ENCODE data around the gene TRIM9. TPM values are rescaled to one million over a fixed set of nuclear protein-coding genes. Genes with fewer than 3 reads are reported as not detected.

The TRIM9 gene
- total RNA-seq, 1 donor, result 1.1 TPM

DNA sequence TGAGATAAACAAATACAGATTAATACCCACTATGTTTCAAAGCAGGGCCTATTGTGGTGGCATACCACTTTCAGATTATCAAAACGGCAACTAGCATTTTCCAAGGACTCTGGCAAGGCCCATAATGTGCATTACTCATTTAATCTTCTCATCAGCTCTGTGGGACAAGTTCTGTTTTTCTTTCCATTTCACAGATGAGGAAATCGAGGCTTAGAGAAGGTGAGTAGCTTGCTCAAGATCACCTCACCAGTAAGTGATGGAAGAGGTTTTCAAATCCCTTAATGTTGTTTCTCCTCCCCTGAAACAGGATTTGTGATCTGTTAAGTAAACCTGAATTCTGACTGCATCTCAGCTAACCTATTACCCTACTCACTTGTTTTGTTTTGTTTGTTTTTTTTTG is 146.7 kb downstream of the TRIM9 start:
- Histone ChIP-seq H3K4me1 (ENCODE audit: insufficient read depth, low read length) (peaks cover 10% of the 10 kb centered on the region), H3K4me3 (ENCODE audit: insufficient read depth, low read length) (no peak overlapping the region)
- TF ChIP-seq CTCF (IDR thresholded peaks at IDR 0.05; ENCODE audit: extremely low read depth, low read depth, low read length), result no peak

DNA sequence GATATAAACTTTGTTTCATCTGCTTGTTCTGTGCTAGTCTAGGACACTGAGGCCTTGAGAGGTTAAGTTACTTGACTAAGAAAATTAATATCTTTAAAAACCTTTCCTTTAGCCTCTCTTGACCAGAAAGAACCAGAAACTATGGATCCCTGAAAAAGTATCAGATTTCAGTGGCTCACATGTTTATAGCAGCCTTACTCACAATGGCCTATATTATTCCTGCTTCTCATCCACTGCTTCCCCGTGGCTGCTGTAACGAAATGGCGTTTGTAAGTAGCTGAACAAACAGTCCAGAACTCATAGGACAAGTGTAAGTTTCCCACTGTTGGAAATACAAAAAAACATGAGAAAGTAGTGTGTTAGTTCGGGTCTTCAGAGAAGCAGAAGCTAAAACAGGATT is 147.5 kb downstream of the TRIM9 start:
- peak; percentile 69 for DNase-seq (ENCODE audit: insufficient read length, low spot score, missing footprints)
- H3K9me3 ChIP-seq (ENCODE audit: low read depth, low read length), result no peaks in the 10 kb centered on the region
- no peaks in the 10 kb centered on the region for H3K27me3 ChIP-seq (ENCODE audit: insufficient read depth, low read length)
- peaks cover 12% of the 10 kb centered on the region for H3K4me1 ChIP-seq (ENCODE audit: insufficient read depth, low read length)
- H3K4me2 ChIP-seq (ENCODE audit: insufficient read depth, low read length), result no peak overlapping the region
- H3K4me3 ChIP-seq (ENCODE audit: insufficient read depth, low read length), result no peak overlapping the region
- peak overlapping the region; percentile 73 for H2AFZ ChIP-seq (ENCODE audit: low read length)
- peaks cover 2% of the 10 kb centered on the region for H3K36me3 ChIP-seq (ENCODE audit: insufficient read depth, low read length)
- TF ChIP-seq CTCF (IDR thresholded peaks at IDR 0.05; ENCODE audit: extremely low read depth, low read depth, low read length), result no peak
- H3K27ac ChIP-seq (ENCODE audit: low read depth, low read length), result peak overlapping the region; percentile 31
- H4K20me1 ChIP-seq (ENCODE audit: insufficient read depth, low read length), result no peaks in the 10 kb centered on the region
- H3K79me2 ChIP-seq (ENCODE audit: insufficient read depth, low read length), result peaks cover 2% of the 10 kb centered on the region

More for the DNA sequence above, 146.7 kb downstream of the TRIM9 start:
- Histone ChIP-seq H3K4me2 (ENCODE audit: insufficient read depth, low read length) (no peak overlapping the region), H2AFZ (ENCODE audit: low read length) (no peak overlapping the region), H3K36me3 (ENCODE audit: insufficient read depth, low read length) (no peaks in the 10 kb centered on the region), H3K27me3 (ENCODE audit: insufficient read depth, low read length) (no peaks in the 10 kb centered on the region), H3K79me2 (ENCODE audit: insufficient read depth, low read length) (no peaks in the 10 kb centered on the region), H4K20me1 (ENCODE audit: insufficient read depth, low read length) (no peaks in the 10 kb centered on the region), H3K9me3 (ENCODE audit: low read depth, low read length) (no peaks in the 10 kb centered on the region), H3K27ac (ENCODE audit: low read depth, low read length) (no peak overlapping the region)
- DNase-seq (ENCODE audit: insufficient read length, low spot score, missing footprints), result no peak

DNA sequence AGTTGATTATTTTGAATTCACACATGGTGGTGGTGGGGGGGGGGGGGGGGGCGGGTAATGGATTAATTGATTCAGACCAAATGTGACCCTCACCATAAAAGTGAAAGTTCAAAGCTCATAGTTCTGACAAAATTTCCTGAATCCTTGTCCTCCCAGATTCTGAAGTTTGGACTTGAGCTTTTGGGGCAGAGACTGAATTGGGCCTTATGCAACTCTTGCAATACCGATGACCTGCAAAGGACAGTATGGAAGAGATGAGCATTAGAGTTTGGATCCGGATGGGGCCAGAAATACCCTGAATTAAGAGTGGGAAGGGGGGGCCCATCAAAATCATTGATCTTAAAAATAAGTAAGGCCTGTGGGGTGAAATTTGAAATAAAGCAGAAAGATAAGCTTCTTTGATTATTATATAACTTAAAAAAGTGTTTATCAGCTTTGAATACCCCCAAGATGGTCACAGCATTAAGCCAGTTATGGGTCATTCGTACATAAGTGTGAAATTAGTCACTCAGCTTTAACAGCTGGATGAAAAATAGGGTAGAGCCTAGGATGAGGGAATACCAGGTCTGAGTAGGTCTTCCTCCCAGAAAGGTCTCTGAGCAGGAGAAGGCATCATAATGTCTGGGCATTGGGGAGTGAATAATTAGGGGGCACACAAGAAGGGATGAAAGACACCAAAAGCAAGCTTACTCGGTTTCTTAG is 148.5 kb downstream of the TRIM9 start:
- peaks cover 2% of the 10 kb centered on the region for H3K79me2 ChIP-seq (ENCODE audit: insufficient read depth, low read length)
- no peak overlapping the region for H3K4me2 ChIP-seq (ENCODE audit: insufficient read depth, low read length)
- no peak overlapping the region for H3K27ac ChIP-seq (ENCODE audit: low read depth, low read length)
- H3K4me1 ChIP-seq (ENCODE audit: insufficient read depth, low read length), result peaks cover 17% of the 10 kb centered on the region
- no peaks in the 10 kb centered on the region for H3K9me3 ChIP-seq (ENCODE audit: low read depth, low read length)
- H4K20me1 ChIP-seq (ENCODE audit: insufficient read depth, low read length), result no peaks in the 10 kb centered on the region
- no peak overlapping the region for H3K4me3 ChIP-seq (ENCODE audit: insufficient read depth, low read length)
- peaks cover 10% of the 10 kb centered on the region for H3K36me3 ChIP-seq (ENCODE audit: insufficient read depth, low read length)
- DNase-seq (ENCODE audit: insufficient read length, low spot score, missing footprints), result no peak
- no peak overlapping the region for H2AFZ ChIP-seq (ENCODE audit: low read length)
- no peak for TF ChIP-seq CTCF (IDR thresholded peaks at IDR 0.05; ENCODE audit: extremely low read depth, low read depth, low read length)
- H3K27me3 ChIP-seq (ENCODE audit: insufficient read depth, low read length), result no peaks in the 10 kb centered on the region

DNA sequence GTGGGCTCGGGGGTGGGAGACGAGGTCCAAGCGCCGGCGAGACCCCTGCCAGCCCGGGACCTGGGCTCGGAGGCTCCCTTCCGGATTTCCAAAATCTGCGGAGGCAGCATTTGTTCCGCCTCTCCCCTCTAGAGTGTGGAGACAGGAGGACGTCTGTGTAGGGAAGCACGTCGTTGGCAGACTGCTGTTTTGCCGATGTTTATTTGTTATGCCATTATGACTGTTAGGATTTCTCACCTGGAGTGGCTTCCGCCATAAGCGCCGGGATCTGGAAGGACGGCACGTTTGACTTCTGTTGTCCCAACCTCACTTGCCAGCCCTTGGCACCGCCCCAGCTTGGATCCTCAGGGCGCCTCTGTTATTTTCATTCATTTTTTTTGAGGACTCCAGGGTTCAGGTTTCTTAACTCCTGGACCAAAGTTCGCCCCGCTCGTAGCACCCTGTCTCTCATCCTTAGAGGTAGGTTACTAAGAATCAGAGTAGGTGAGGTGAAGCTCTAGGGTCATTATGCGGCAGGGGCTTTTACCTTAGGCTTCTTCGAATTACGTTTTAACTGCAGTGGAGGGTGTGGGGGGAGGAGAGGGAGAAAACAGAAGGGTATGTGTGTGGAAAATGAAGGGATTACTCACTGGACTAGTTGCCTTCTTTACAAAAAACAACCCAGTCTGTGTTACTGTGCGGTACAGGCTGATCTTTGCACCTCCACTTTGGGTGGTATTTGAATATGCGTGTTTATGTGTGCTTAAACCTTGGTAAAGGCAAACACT is 150.1 kb downstream of the TRIM9 start:
- peak overlapping the region; percentile 86 for H3K4me3 ChIP-seq (ENCODE audit: insufficient read depth, low read length)
- peak; percentile 86 for DNase-seq (ENCODE audit: insufficient read length, low spot score, missing footprints)
- peak overlapping the region; percentile 100 for H3K4me2 ChIP-seq (ENCODE audit: insufficient read depth, low read length)
- H3K9me3 ChIP-seq (ENCODE audit: low read depth, low read length), result no peaks in the 10 kb centered on the region
- H4K20me1 ChIP-seq (ENCODE audit: insufficient read depth, low read length), result peaks cover 2% of the 10 kb centered on the region
- no peaks in the 10 kb centered on the region for H3K27me3 ChIP-seq (ENCODE audit: insufficient read depth, low read length)
- peak overlapping the region; percentile 84 for H2AFZ ChIP-seq (ENCODE audit: low read length)
- peaks cover 22% of the 10 kb centered on the region for H3K4me1 ChIP-seq (ENCODE audit: insufficient read depth, low read length)
- H3K79me2 ChIP-seq (ENCODE audit: insufficient read depth, low read length), result peaks cover 2% of the 10 kb centered on the region
- peaks cover 10% of the 10 kb centered on the region for H3K36me3 ChIP-seq (ENCODE audit: insufficient read depth, low read length)
- TF ChIP-seq CTCF (IDR thresholded peaks at IDR 0.05; ENCODE audit: extremely low read depth, low read depth, low read length), result no peak
- H3K27ac ChIP-seq (ENCODE audit: low read depth, low read length), result peak overlapping the region; percentile 80

All from osteoblast (primary cell).